GM10847 (cell line): ENCODE measurements around the gene CSTB.

ENCODE experiments used
- POLR2A ChIP-seq: IDR thresholded peaks from 2 replicates; pipeline ENCODE4 v1.6.1; 2011; ENCODE audit not compliant: insufficient read length; ENCODE audit errors: extremely low read depth

CSTB gene

DNA sequence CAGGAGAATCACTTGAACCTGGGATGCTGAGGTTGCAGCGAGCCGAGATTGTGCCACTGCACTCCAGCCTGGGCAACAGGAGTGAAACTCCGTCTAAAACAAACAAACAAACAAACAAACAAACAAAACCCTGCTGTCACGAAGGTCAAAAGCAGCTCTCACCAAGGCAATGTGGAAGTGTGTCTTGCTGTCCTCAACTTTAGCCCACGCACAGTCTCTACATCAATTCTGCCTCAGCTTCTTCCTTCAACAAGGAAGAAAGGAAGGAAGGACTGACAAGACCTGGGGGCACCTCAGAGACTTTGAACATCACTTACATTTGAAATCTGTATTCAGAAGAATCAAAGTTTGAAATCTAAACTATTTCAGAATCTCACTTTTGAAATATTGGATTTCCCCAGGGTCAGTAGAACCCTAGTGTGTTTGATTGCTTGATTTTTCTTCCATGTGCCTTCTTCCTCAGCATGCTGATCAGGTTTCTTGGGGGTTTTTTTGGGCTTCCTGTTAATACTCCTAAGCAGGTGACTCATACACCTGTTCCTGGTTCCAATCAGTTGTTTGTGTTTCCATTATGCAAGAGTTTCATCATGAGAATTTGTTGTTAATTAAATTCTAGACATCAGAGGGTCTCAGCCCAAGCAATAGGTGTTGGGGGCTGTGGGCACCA lies 6.5 kb upstream of the CSTB start:
- no peak for TF ChIP-seq POLR2A

DNA sequence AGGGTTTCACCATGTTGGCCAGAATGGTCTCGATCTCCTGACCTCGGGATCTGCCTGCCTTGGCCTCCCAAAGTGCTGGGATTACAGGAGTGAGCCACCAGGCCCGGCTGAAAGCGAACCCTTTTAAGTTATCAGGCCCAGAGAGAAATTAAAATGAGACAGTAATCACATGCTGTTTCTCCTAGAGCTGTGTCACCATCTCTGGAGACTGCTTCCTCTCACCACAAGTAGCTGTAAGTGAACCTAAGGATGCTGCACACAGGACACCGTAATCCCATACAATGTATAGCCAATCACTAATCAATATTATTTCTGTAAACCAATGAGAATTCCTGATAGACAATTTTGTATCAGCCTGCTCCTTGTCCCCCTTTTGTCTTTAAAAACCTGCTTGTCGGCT lies 5.7 kb upstream of the CSTB start:
- TF ChIP-seq POLR2A = no peak

DNA sequence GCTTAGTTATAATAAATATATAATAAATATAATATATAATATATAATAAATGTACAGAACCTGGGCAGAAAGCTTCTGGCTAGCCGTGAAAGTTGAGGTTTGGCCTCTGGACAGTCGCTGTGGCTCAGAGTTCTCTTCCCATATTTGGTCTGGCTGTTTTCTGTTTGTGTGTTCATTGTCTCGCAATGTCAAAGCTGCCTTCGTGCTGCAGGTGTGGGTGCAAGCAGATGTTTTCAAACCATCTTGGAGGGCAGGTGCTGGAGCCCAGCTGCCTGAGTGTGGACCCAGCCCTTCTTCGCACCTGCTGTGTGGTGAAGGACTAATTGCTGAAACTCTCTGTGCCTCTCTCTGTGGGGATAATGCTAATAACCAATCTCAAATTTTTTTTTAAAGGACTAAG lies 3.6 kb upstream of the CSTB start:
- no peak for TF ChIP-seq POLR2A

DNA sequence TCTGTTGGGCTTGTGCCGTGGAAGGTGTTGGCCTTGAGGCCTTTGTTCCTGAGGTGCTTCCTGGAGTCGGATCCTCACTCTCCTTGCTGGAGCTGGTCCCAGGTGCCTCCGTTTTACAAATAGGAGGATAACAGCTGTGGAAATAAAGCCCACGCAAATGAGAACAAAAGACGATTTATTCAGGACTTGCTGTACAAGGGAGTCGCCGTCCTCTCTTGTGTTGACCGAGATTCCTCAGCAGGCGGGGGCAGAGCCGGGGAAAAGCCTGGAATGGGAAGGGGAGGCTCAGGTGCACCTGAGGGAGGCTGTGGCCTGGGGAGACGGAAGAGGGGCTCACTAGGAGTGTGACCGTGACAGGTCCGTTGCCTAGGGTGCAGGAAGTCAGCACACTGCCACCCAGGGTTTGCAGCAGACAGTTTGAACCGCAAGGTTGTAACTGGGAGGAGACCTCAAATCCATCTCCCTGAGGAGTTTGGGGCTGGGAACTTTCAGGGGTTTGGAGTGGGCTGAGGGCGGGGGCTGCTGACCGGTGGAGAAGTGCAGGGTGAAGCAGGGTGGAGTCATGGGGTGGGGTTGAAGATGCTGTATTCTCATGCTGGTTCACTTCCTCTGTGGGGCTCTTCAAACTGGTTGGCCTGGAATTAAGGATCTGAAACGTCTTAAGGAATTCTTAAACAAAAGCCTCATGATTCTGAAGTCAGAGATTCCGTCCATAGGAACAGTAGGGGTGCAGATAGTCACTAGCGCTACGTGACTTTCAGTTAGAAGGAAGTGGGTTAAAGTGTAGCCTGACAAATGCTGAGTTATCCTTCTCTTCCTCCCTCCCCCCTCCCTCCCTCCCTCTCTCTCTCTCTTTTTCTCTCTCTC lies 2.6 kb upstream of the CSTB start:
- no peak for TF ChIP-seq POLR2A

DNA sequence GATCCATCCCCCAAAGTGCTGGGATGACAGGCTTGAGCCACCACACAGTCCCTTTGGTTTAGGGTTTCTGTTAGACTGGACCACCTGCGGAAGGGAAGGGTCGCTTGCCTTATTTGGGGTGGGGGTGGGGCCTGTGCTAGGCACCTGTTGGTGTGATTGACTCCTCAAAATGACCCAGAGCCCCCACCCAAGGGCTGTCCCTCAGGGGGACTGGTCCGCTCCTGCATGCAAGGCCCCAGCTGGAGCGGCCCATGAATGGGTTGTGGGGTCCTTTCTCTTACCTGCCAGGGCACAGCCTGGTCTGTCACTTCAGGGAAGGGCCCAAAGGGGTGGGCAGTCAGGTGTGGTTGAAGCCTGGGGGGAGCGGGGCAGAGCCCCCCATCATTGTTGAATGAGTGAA lies 1.8 kb upstream of the CSTB start:
- no peak for TF ChIP-seq POLR2A

DNA sequence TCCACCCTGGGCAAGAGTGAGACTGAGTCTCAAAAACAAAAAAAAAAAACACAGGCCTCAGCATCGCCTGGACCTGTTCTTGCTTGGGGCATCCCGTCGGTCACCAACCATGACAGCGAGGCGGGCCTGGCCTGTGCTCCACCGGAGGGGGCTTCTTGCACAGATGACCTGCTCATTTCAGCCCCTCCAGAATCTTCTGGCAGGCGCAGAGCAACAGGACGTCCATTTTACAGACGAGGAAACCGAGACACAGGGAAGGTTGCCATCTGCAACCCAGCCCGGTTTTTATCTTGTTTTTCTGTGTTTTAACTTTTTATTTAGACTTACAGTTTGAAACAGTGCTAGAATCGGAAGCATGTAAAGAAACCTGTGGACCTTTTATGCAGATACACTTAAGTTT lies 918 bp downstream of the CSTB start:
- TF ChIP-seq POLR2A = no peak

DNA sequence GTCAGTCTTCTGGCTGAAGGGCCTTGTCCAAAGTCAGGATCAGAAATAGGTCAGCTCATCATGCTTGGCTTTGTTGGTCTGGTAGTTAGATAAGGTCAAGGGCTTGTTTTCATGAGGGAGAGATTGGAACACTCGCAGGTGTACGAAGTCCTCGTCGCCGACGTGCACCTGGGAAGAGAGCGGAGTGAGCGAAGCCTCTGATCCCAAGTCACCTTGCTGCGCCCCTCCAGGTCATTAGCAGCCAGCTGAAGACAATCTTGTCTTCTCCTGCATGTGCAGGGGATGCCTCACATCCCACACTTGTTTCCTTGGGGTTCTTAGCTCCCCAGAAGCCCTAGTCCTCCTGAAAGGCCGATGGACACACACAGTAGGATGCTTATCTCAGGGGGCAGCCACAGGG lies 1.9 kb downstream of the CSTB start:
- TF ChIP-seq POLR2A = no peak

DNA sequence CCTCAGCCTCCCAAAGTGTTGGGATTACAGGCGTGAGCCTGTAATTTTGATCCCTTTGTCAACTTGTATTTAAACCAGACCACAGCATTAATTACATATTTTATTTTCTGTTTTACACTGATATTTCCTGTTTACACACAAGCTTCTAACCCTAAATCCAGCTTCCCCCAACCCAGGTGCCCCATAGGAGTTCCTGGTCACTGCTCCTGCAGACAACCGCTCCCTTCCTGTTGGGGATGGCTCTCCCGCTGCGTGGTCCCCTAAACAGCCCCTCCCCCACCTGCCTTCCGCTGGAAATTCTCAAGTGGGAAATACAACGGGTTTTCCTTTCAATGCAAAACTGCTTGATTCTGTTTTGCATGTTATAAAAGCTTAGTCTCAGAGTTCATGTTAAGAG lies 3.7 kb downstream of the CSTB start:
- no peak for TF ChIP-seq POLR2A

DNA sequence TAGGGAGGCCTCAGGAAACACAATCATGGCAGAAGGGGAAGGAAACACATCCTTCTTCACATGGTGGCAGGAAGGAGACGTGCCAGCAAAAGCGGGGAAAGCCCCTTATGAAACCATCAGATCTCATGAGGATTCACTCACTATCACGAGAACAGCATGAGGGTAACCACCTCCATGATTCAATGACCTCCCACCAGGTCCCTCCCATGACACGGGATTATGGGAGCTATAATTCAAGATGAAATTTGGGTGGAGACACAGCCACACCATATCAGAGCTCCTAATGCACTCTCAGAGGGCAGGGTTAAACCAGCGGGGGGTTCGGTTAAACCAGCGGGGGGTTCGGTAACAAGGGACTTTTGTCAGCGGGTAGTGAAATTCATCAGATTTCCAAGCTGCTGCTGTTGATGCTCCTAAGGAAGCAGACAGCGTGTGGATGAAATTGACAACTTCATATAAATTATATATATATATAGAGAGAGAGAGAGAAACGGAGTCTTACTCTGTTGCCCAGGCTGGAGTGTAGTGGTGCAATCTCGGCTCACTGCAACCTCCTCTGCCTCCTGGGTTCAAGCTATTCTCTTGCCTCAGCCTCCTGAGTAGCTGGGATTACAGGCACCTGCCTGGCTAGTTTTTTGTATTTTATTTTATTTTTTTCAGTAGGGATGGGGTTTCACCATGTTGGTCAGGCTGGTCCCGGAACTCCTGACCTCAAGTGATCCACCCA lies 4.2 kb downstream of the CSTB start:
- no peak for TF ChIP-seq POLR2A

DNA sequence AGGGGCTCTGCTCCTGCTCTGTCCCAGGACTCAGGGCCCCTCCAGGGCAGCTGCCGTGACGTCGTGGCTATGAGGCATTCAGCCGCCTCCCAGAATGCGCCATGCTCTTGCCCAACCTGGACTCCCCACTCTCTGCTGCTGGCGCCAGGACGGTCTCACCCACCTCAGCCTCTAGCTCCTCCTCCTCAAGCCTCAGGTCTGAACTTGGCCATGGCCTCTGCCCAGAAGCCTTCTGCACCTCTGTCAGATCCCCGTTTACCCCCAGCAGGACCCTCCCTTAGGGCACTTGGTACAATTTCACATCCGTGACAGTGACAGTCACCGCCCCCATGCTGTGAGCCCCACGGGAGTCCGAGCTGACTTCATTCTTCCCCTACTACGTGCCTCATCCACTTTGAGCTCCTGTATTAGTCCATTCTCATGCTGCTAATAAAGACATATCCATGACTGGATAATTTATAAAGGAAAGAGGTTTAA lies 4.9 kb downstream of the CSTB start:
- no peak for TF ChIP-seq POLR2A

DNA sequence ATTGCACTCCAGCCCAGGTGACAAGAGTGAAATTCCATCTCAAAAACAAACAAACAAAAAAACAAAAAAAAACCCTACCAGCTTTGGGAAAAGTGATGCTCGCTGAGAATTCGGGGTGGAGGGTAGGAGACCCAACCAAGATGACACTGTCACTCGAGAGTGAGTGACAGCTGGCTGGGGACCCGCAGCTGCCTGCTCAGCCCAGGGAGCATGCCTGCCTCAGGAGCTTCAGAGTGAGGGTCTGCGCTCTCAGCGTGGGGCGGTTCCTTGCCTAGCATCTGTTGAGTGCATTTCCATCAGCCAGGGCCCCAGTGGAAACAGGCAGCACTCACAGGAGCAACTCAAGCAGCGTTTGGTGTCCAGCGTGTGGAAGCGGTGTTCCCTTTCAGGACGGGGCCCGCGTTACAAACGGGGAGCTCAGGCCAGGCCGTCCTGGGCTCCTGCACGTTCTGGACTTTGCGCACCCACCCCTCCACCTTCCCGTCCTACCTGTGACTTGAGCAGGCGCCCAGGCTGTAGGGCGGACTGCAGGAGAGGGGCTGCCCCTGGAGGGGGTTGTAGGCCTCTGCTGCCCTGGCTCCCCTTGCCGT lies 5.9 kb downstream of the CSTB start:
- TF ChIP-seq POLR2A = no peak

DNA sequence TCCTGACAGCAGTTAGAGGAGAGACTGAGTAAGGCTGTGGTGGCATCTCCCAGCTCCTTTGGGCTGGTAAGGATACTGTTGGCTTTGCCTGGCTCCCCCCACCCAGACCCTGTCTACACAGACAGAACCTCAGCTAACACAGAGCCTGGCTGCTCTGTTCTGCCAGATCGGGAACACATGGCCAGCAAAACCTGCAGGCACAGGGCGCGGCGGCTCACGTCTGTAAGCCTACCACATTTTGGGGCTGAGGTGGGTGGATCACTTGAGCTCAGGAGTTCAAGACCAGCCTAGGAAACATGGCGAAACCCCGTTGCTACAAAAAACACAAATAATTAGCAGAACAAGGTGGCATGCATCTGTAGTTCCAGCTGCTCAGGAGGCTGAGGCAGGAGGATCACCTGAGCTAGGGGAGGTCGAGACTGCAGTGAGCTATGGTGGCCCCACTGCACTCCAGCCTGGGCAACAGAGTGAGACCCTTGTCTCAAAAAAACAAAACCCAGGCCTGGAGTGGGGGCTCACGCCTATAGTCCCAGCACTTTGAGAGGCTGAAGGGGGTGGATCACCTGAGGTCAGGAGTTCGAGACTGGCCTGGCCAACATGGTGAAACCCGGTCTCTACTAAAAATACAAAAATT lies 6.7 kb downstream of the CSTB start:
- TF ChIP-seq POLR2A = no peak

DNA sequence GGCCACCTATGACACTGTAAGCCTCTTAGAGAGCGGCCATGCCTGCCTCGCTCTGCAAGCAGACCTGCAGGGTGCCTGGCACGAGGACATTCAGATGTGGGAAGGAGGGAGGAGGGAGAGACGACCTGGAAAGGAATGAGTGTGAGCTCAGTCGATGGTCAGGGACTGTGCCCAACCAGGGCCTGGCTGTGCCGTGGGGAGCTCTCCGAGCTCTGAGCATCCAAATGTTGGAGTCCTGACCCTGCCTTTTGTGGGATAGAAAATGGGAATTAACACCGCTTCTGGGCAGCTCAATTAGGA lies 7.3 kb downstream of the CSTB start:
- TF ChIP-seq POLR2A = no peak

DNA sequence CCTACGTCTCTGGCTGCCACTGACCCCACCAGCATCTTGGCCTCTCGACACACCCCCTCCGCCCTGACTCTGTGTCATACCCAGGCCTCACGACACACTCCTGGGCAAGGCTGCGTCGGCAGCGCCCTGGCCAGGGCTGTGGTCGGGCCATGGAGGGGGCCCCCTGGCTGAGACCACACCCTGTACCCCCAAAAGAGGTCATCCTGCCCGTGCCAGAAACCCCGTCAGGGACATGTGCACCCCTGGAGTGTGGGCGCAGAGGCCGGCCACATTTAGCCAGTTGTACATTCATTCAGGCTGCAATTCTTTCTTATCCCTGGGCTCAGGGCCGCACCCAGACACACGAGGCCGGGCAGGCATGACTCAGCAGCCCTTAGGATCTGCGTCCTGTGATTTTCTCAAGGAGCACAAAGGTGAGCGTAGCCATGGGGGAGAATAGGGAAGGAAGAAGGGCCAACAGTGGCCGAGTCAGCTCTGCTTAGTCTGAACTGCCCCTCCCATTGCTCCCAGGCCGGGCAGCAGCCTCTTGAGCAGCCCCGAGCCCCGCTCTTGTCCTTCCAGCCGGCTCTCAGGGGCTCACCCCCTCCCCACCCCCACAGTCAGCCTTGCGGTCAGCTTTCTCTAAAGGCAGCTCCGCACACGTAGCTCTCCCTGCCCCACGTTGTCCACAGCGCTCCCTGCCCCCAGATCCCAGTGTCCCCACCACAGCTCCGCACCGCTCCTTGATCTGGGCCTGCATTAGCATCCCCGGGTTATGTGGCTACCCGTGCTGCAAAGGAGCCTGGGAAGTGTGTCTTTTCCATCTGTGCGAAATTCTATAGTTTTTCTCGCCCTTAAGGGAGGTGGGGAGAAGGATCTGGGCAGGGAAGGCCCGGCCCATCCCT lies 7.9 kb downstream of the CSTB start:
- no peak for TF ChIP-seq POLR2A
